K562 (cell line): ENCODE measurements around the gene NSMCE1.

Experiments
- CBFA2T3 ChIP-seq: fragments of 450-650 bp; IDR thresholded peaks from 2 replicates; pipeline ENCODE4 v1.6.1; 2017
- CHCHD3 ChIP-seq: fragments of 250-450 bp; sonication (Bioruptor Pico); IDR thresholded peaks from 2 replicates; pipeline ENCODE4 v2.1.2; 2022; ENCODE audit warnings: mild to moderate bottlenecking
- NFIC ChIP-seq: fragments of 450-650 bp; IDR thresholded peaks from 2 replicates; pipeline ENCODE4 v1.6.1; 2017; ENCODE audit warnings: mild to moderate bottlenecking, inconsistent platforms
- SRSF3 ChIP-seq: fragments of 200-400 bp; formaldehyde crosslinking; IDR thresholded peaks from 2 replicates; pipeline ENCODE4 v1.6.1; 2016; ENCODE audit warnings: mild to moderate bottlenecking, low read length, moderate library complexity; ENCODE audit not compliant: insufficient read depth
- ZNF354B ChIP-seq: fragments of 250-450 bp; sonication (Bioruptor Pico); IDR thresholded peaks from 2 replicates; pipeline ENCODE4 v1.4.0; 2020

- TF ChIP-seq CHCHD3 (CRISPR knock-in tag) (no peak), ZNF354B (CRISPR knock-in tag) (no peak), NFIC (no peak), CBFA2T3 (no peak), SRSF3 (no peak)
These were observed 18.7 kb upstream of the NSMCE1 start for GRCh38 chr16:27287051-27287811.
